Karpas-422 (cell line): ENCODE results near the gene SLC25A45. TPM values are rescaled to one million over a fixed set of nuclear protein-coding genes. Genes with fewer than 3 reads are reported as not detected.

Source experiments
- DNase-seq: peaks from one replicate; pipeline ENCODE4 v3.0.0-alpha.2; 2015
- H2AFZ ChIP-seq: fragments of 200-600 bp; sonication (generic); 2 replicates; pipeline ENCODE4 v1.6.1; 2014; ENCODE audit warnings: antibody characterized with exemption, low read length, mixed read lengths
- H3K27ac ChIP-seq: fragments of 200-600 bp; sonication (generic); 2 replicates; pipeline ENCODE4 v1.5.1; 2014; ENCODE audit warnings: mild to moderate bottlenecking, low read length, moderate library complexity
- H3K27me3 ChIP-seq: fragments of 200-600 bp; sonication (generic); 2 replicates; pipeline ENCODE4 v1.6.1; 2014; ENCODE audit warnings: low read length, mixed read lengths
- H3K36me3 ChIP-seq: fragments of 200-600 bp; sonication (generic); 2 replicates; pipeline ENCODE4 v1.6.1; 2014; ENCODE audit warnings: low read length, mixed read lengths; ENCODE audit not compliant: insufficient read depth
- H3K4me1 ChIP-seq: fragments of 200-600 bp; sonication (generic); 2 replicates; pipeline ENCODE4 v1.6.1; 2014; ENCODE audit warnings: mild to moderate bottlenecking, low read length, mixed read lengths
- H3K4me2 ChIP-seq: fragments of 200-600 bp; sonication (generic); 2 replicates; pipeline ENCODE4 v1.6.1; 2014; ENCODE audit warnings: low read length, low read depth, mild to moderate bottlenecking; ENCODE audit not compliant: poor library complexity, severe bottlenecking
- H3K4me3 ChIP-seq: fragments of 200-600 bp; sonication (generic); 2 replicates; pipeline ENCODE4 v1.5.1; 2014; ENCODE audit warnings: mild to moderate bottlenecking, antibody characterized with exemption, low read length, mixed read lengths
- H3K79me2 ChIP-seq: fragments of 200-600 bp; sonication (generic); 2 replicates; pipeline ENCODE4 v1.6.1; 2014; ENCODE audit warnings: mild to moderate bottlenecking, low read length, mixed read lengths
- H3K9ac ChIP-seq: fragments of 200-600 bp; sonication (generic); 2 replicates; pipeline ENCODE4 v1.6.0; 2014; ENCODE audit warnings: low read length
- H3K9me2 ChIP-seq: fragments of 200-600 bp; sonication (generic), shearing (Covaris generic); replicated peaks from 2 replicates; pipeline ENCODE4 v1.6.0; 2014; ENCODE audit warnings: mild to moderate bottlenecking, low read length, moderate library complexity; ENCODE audit not compliant: insufficient read depth
- H3K9me3 ChIP-seq: fragments of 300-700, 200-600 bp; sonication (generic); 2 replicates; pipeline ENCODE4 v1.6.1; 2014; ENCODE audit warnings: low read length, mixed read lengths
- H4K20me1 ChIP-seq: fragments of 200-600 bp; sonication (generic); 2 replicates; pipeline ENCODE4 v1.6.1; 2014; ENCODE audit warnings: mild to moderate bottlenecking, antibody characterized with exemption, low read length, low read depth; ENCODE audit not compliant: insufficient read depth
- total RNA-seq: library from RNA; depleted of rRNA; stranded (reverse); fragments of >200 nt; shearing (Covaris generic); gene quantifications from 2 replicates; pipeline ENCODE4 v1.2.3, GENCODE V29; 2014; ENCODE audit warnings: low replicate concordance

Gene SLC25A45
- total RNA-seq, 1 experiment from 2014 or later: 9.7 TPM

GRCh38 chr11:65427691-65428577 lies 45.5 kb upstream of the SLC25A45 start:
- DNase-seq: peak; percentile 73
- H3K4me1 ChIP-seq: peaks cover 98% of the 10 kb centered on the region
- H3K27ac ChIP-seq: peak overlapping the region; percentile 97
- H3K4me3 ChIP-seq: peak overlapping the region; percentile 84
- no peaks in the 10 kb centered on the region for H3K9me2 ChIP-seq
- H3K27me3 ChIP-seq: no peaks in the 10 kb centered on the region
- H3K9me3 ChIP-seq: no peaks in the 10 kb centered on the region
- H3K9ac ChIP-seq: peak overlapping the region; percentile 96
- H3K4me2 ChIP-seq: peak overlapping the region; percentile 78
- no peak overlapping the region for H2AFZ ChIP-seq
- peaks cover 41% of the 10 kb centered on the region for H3K79me2 ChIP-seq
- H3K36me3 ChIP-seq: no peaks in the 10 kb centered on the region
- H4K20me1 ChIP-seq: peaks cover 28% of the 10 kb centered on the region

- Histone ChIP-seq H3K9me3 (no peaks in the 10 kb centered on the region), H3K79me2 (peaks cover 48% of the 10 kb centered on the region), H3K9me2 (no peaks in the 10 kb centered on the region), H3K4me2 (peak overlapping the region; percentile 78), H3K4me1 (peaks cover 93% of the 10 kb centered on the region), H3K27me3 (no peaks in the 10 kb centered on the region), H2AFZ (no peak overlapping the region), H3K27ac (peak overlapping the region; percentile 97), H3K36me3 (no peaks in the 10 kb centered on the region), H3K4me3 (peak overlapping the region; percentile 84), H4K20me1 (peaks cover 28% of the 10 kb centered on the region), H3K9ac (peak overlapping the region; percentile 96)
- DNase-seq: peak; percentile 78
Measured at GRCh38 chr11:65426839-65427690, 44.6 kb upstream of the SLC25A45 start.

GRCh38 chr11:65425971-65426838 lies 43.8 kb upstream of the SLC25A45 start:
- Histone ChIP-seq H3K79me2 (peaks cover 43% of the 10 kb centered on the region), H3K27ac (peak overlapping the region; percentile 97), H3K4me1 (peaks cover 91% of the 10 kb centered on the region), H3K9ac (peak overlapping the region; percentile 96), H2AFZ (no peak overlapping the region), H3K4me2 (peak overlapping the region; percentile 78), H3K27me3 (no peaks in the 10 kb centered on the region), H3K4me3 (peak overlapping the region; percentile 84), H3K9me2 (no peaks in the 10 kb centered on the region), H3K36me3 (no peaks in the 10 kb centered on the region), H3K9me3 (no peaks in the 10 kb centered on the region), H4K20me1 (peaks cover 28% of the 10 kb centered on the region)
- DNase-seq: peak; percentile 90

GRCh38 chr11:65425105-65425970 lies 42.9 kb upstream of the SLC25A45 start:
- Histone ChIP-seq H3K27ac (peak overlapping the region; percentile 97), H3K4me1 (peaks cover 91% of the 10 kb centered on the region), H3K9me3 (no peaks in the 10 kb centered on the region), H3K36me3 (no peaks in the 10 kb centered on the region), H3K9ac (peak overlapping the region; percentile 96), H3K4me2 (peak overlapping the region; percentile 78), H2AFZ (no peak overlapping the region), H3K27me3 (no peaks in the 10 kb centered on the region), H3K4me3 (peak overlapping the region; percentile 84), H4K20me1 (peaks cover 28% of the 10 kb centered on the region), H3K79me2 (peaks cover 43% of the 10 kb centered on the region), H3K9me2 (no peaks in the 10 kb centered on the region)
- DNase-seq: peak; percentile 88

GRCh38 chr11:65424205-65425104 lies 42.0 kb upstream of the SLC25A45 start:
- Histone ChIP-seq H3K9ac (peak overlapping the region; percentile 96), H4K20me1 (peaks cover 28% of the 10 kb centered on the region), H3K4me3 (peak overlapping the region; percentile 84), H3K79me2 (peaks cover 43% of the 10 kb centered on the region), H3K9me3 (no peaks in the 10 kb centered on the region), H3K27ac (peak overlapping the region; percentile 97), H3K9me2 (no peaks in the 10 kb centered on the region), H3K4me2 (peak overlapping the region; percentile 78), H3K4me1 (peaks cover 91% of the 10 kb centered on the region), H3K36me3 (no peaks in the 10 kb centered on the region), H2AFZ (no peak overlapping the region), H3K27me3 (no peaks in the 10 kb centered on the region)
- peak; percentile 78 for DNase-seq

GRCh38 chr11:65423516-65424204 lies 41.2 kb upstream of the SLC25A45 start:
- Histone ChIP-seq H4K20me1 (peaks cover 28% of the 10 kb centered on the region), H2AFZ (no peak overlapping the region), H3K4me1 (peaks cover 91% of the 10 kb centered on the region), H3K9ac (peak overlapping the region; percentile 96), H3K36me3 (no peaks in the 10 kb centered on the region), H3K9me2 (no peaks in the 10 kb centered on the region), H3K4me3 (peak overlapping the region; percentile 84), H3K79me2 (peaks cover 43% of the 10 kb centered on the region), H3K9me3 (no peaks in the 10 kb centered on the region), H3K27ac (peak overlapping the region; percentile 97), H3K4me2 (peak overlapping the region; percentile 78), H3K27me3 (no peaks in the 10 kb centered on the region)
- peak; percentile 69 for DNase-seq
